HCT116 (cell line): Measurements from ENCODE around the gene PRKN. TPM values are rescaled to one million over a fixed set of nuclear protein-coding genes. Genes with fewer than 3 reads are reported as not detected.

Experiments
- ATAC-seq: fragments of 200-7000 bp; cut with Tn5 transposase; 2 replicates; pipeline ENCODE4 v1.9.1; 2020; ENCODE audit warnings: mild to moderate bottlenecking, moderate library complexity
- BruUV-seq: library from RNA; stranded (reverse); fragments of 400-500 nt; replicated peaks from 2 replicates; lab custom pipeline; 2021; lab: Mats Ljungman, UMichigan
- CTCF ChIA-PET: fragments of 300-600 bp; sonication (Branson Sonifier 250); formaldehyde crosslinking; loops from one replicate; lab custom pipeline; 2021; ENCODE audit warnings: antibody characterized with exemption; lab: Charles Lee
- POLR2A ChIA-PET: fragments of 300-600, 350-600 bp; sonication (Branson Sonifier 250); formaldehyde crosslinking; loops from one replicate; lab custom pipeline; 2021; ENCODE audit warnings: antibody characterized with exemption; lab: Charles Lee
- RAD21 ChIA-PET, 2 experiments: fragments of 300-600 bp; sonication (Branson Sonifier 250); formaldehyde crosslinking; loops; one replicate each; lab custom pipeline; 2023; ENCODE audit warnings: low total read pairs in 2 of 2; ENCODE audit not compliant: uncharacterized antibody in 2 of 2, unreplicated experiment in 2 of 2, low non-redundant PET in 1 of 2; lab: Charles Lee
- DNase-seq: peaks from one replicate; pipeline ENCODE4 v3.0.0-alpha.2; 2010; ENCODE audit warnings: low read depth, low spot score
- H2AFZ ChIP-seq: fragments of 200-600 bp; shearing (Covaris generic), sonication (generic); 2 replicates; pipeline ENCODE4 v1.6.1; 2017; ENCODE audit warnings: low read depth, mixed run types, mixed read lengths, antibody characterized with exemption, low read length; ENCODE audit not compliant: poor library complexity, severe bottlenecking
- H3K27ac ChIP-seq: 2 replicates; pipeline ENCODE4 v1.5.1; 2012; ENCODE audit warnings: low read depth, low read length
- H3K27me3 ChIP-seq: fragments of 200-600 bp; sonication (generic); 2 replicates; pipeline ENCODE4 v1.6.1; 2016; ENCODE audit warnings: mixed run types, low read length, mixed read lengths; ENCODE audit not compliant: insufficient read depth
- H3K36me3 ChIP-seq, 2 experiments: fragments of 200-500 bp in 1 of 2; fragments of 200-600 bp in 1 of 2; sonication (Bioruptor generic) in 1 of 2; sonication (generic) in 1 of 2; 2 replicates each; pipeline versions ENCODE4 v1.5.1 to v1.6.1; 2014 to 2016; ENCODE audit warnings: low read length in 2 of 2, inconsistent platforms in 1 of 2, mixed read lengths in 1 of 2, mixed run types in 1 of 2; ENCODE audit not compliant: insufficient read depth in 2 of 2, control insufficient read depth in 1 of 2
- H3K4me1 ChIP-seq, 2 experiments: fragments of 200-600 bp in 1 of 2; sonication (generic) in 1 of 2; 2 replicates each; pipeline versions ENCODE4 v1.5.1 to v1.6.1; 2012 to 2017; ENCODE audit warnings: low read length in 2 of 2, inconsistent platforms in 1 of 2, mild to moderate bottlenecking in 1 of 2, mixed read lengths in 1 of 2, mixed run types in 1 of 2, moderate library complexity in 1 of 2; ENCODE audit not compliant: insufficient read depth in 2 of 2, control insufficient read depth in 1 of 2
- H3K4me2 ChIP-seq: fragments of 200-600 bp; sonication (generic); 2 replicates; pipeline ENCODE4 v1.6.1; 2017; ENCODE audit warnings: mixed run types, low read length, mixed read lengths
- H3K4me3 ChIP-seq, 2 experiments: fragments of 200-600 bp in 1 of 2; sonication (generic) in 1 of 2; replicated peaks in 1 of 2; 2 replicates each; pipeline ENCODE4 v1.5.1; 2011 to 2016; ENCODE audit warnings: low read length in 2 of 2, control low read depth in 1 of 2, low read depth in 1 of 2, mild to moderate bottlenecking in 1 of 2, mixed read lengths in 1 of 2, mixed run types in 1 of 2
- H3K79me2 ChIP-seq: fragments of 200-600 bp; sonication (generic); 2 replicates; pipeline ENCODE4 v1.6.1; 2017; ENCODE audit warnings: mild to moderate bottlenecking, mixed run types, low read length, moderate library complexity, mixed read lengths; ENCODE audit not compliant: insufficient read depth
- H3K9ac ChIP-seq: fragments of 200-600 bp; sonication (generic); 2 replicates; pipeline ENCODE4 v1.6.1; 2016; ENCODE audit warnings: low read length, mixed read lengths
- H3K9me2 ChIP-seq: fragments of 200-600 bp; sonication (generic), shearing (Covaris generic); 2 replicates; pipeline ENCODE4 v1.6.1; 2017; ENCODE audit warnings: mixed run types, mild to moderate bottlenecking, moderate library complexity; ENCODE audit not compliant: insufficient read depth
- H3K9me3 ChIP-seq, 2 experiments: fragments of 200-500 bp in 1 of 2; fragments of 200-600 bp in 1 of 2; sonication (Bioruptor generic) in 1 of 2; sonication (generic) in 1 of 2; 2 replicates each; pipeline ENCODE4 v1.6.1; 2014 to 2017; ENCODE audit warnings: low read length in 2 of 2, mixed read lengths in 2 of 2, inconsistent platforms in 1 of 2, low read depth in 1 of 2, mild to moderate bottlenecking in 1 of 2, mixed run types in 1 of 2, moderate library complexity in 1 of 2; ENCODE audit not compliant: control insufficient read depth in 1 of 2, insufficient read depth in 1 of 2
- H4K20me1 ChIP-seq: fragments of 200-600 bp; sonication (generic), shearing (Covaris generic); 2 replicates; pipeline ENCODE4 v1.6.1; 2017; ENCODE audit warnings: mixed run types, mild to moderate bottlenecking, moderate library complexity; ENCODE audit not compliant: insufficient read depth
- CBX3 ChIP-seq: IDR thresholded peaks from 2 replicates; pipeline ENCODE4 v1.6.1; 2012; ENCODE audit warnings: low read depth
- CEBPB ChIP-seq: IDR thresholded peaks from 2 replicates; pipeline ENCODE4 v1.6.1; 2012; ENCODE audit warnings: low read depth
- EGR1 ChIP-seq: IDR thresholded peaks from 2 replicates; pipeline ENCODE4 v1.6.1; 2012; ENCODE audit warnings: low read depth
- EZH2phosphoT487 ChIP-seq: fragments of 200-600 bp; IDR thresholded peaks from 2 replicates; pipeline ENCODE4 v1.6.1; 2018; ENCODE audit warnings: antibody characterized with exemption, borderline replicate concordance
- POLR2AphosphoS5 ChIP-seq: IDR thresholded peaks from 2 replicates; pipeline ENCODE4 v1.6.1; 2011; ENCODE audit warnings: mild to moderate bottlenecking, low read depth, low read length, moderate library complexity
- RAD21 ChIP-seq: IDR thresholded peaks from 2 replicates; pipeline ENCODE4 v1.6.1; 2012; ENCODE audit warnings: low read depth, mild to moderate bottlenecking
- SIN3A ChIP-seq: IDR thresholded peaks from 2 replicates; pipeline ENCODE4 v1.6.1; 2012; ENCODE audit warnings: low read depth
- SRF ChIP-seq: IDR thresholded peaks from 2 replicates; pipeline ENCODE4 v1.6.1; 2012; ENCODE audit warnings: low read depth
- YY1 ChIP-seq: IDR thresholded peaks from 2 replicates; pipeline ENCODE4 v1.6.1; 2011; ENCODE audit warnings: low read length, low read depth, moderate library complexity, mild to moderate bottlenecking; ENCODE audit not compliant: insufficient replicate concordance; ENCODE audit errors: extremely low read depth
- ZFX ChIP-seq: fragments of 450-650 bp; IDR thresholded peaks from 2 replicates; pipeline ENCODE4 v1.6.1; 2017
- ZNF274 ChIP-seq: fragments of 200-500 bp; sonication (Bioruptor generic); IDR thresholded peaks from 2 replicates; pipeline ENCODE4 v1.6.1; 2014; ENCODE audit warnings: mild to moderate bottlenecking, low read depth, low read length, inconsistent platforms
- intact Hi-C: fragments of 100-400 bp; cut with micrococcal nuclease; formaldehyde crosslinking; loops from 2 replicates; pipeline ENCODE4 v1.10.0; 2022
- total RNA-seq: library from RNA; stranded (reverse); gene quantifications from one replicate; pipeline ENCODE4 v1.2.1, GENCODE V29; 2021; ENCODE audit not compliant: unreplicated experiment
- TF ChIP-seq, protein P1 (sequence below): IDR thresholded peaks from 2 replicates; pipeline ENCODE4 v1.6.1; 2012; ENCODE audit warnings: low read depth
- TF ChIP-seq, protein P2 (sequence below): IDR thresholded peaks from 2 replicates; pipeline ENCODE4 v1.6.1; 2011; ENCODE audit warnings: mild to moderate bottlenecking, low read length, moderate library complexity; ENCODE audit not compliant: insufficient replicate concordance; ENCODE audit errors: extremely low read depth

The PRKN gene
- total RNA-seq, 1 experiment from 2014 or later, result 2.6 TPM

DNA sequence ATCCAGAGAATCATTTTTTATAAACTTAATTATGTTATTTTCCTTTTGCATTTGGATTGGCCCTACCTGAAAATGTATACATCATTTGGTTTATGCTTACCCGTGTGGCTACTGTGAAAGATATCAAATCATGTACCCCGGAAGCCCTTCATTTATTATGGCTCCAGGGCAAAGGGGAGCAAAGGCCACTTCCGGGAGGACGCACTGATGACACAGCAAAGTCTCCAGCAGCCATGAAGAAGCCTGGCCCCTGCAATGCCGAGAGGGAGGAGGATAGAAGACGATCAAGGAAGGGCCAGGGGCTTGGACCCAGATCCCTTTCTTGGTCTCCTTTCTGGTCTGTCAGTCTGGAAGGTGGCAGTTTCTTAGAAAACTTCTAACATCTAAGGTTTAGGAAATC is 1073.4 kb downstream of the PRKN start:
- Histone ChIP-seq H3K9ac (no peak overlapping the region), H3K4me2 (no peak overlapping the region), H3K27me3 (no peaks in the 10 kb centered on the region), H3K9me3 (no peaks in the 10 kb centered on the region), H3K4me1 (no peaks in the 10 kb centered on the region), H2AFZ (no peak overlapping the region), H3K36me3 (no peaks in the 10 kb centered on the region), H3K4me3 (no peak overlapping the region), H3K79me2 (no peaks in the 10 kb centered on the region), H3K9me2 (no peaks in the 10 kb centered on the region), H4K20me1 (no peaks in the 10 kb centered on the region), H3K27ac (no peak overlapping the region)
- DNase-seq (no peak), ATAC-seq (no peak)
- BruUV-seq, result no TSS peak
- intact Hi-C loops, result no loop called here
- CTCF ChIA-PET, result no interaction called here
- RAD21 ChIA-PET, result no interaction called here
- POLR2A ChIA-PET, result no interaction called here
- no peak for TF ChIP-seq ZFX
- no peak for TF ChIP-seq EGR1
- no peak for TF ChIP-seq POLR2AphosphoS5
- TF ChIP-seq RAD21, result no peak
- no peak for TF ChIP-seq CBX3
- TF ChIP-seq, protein P1, sequence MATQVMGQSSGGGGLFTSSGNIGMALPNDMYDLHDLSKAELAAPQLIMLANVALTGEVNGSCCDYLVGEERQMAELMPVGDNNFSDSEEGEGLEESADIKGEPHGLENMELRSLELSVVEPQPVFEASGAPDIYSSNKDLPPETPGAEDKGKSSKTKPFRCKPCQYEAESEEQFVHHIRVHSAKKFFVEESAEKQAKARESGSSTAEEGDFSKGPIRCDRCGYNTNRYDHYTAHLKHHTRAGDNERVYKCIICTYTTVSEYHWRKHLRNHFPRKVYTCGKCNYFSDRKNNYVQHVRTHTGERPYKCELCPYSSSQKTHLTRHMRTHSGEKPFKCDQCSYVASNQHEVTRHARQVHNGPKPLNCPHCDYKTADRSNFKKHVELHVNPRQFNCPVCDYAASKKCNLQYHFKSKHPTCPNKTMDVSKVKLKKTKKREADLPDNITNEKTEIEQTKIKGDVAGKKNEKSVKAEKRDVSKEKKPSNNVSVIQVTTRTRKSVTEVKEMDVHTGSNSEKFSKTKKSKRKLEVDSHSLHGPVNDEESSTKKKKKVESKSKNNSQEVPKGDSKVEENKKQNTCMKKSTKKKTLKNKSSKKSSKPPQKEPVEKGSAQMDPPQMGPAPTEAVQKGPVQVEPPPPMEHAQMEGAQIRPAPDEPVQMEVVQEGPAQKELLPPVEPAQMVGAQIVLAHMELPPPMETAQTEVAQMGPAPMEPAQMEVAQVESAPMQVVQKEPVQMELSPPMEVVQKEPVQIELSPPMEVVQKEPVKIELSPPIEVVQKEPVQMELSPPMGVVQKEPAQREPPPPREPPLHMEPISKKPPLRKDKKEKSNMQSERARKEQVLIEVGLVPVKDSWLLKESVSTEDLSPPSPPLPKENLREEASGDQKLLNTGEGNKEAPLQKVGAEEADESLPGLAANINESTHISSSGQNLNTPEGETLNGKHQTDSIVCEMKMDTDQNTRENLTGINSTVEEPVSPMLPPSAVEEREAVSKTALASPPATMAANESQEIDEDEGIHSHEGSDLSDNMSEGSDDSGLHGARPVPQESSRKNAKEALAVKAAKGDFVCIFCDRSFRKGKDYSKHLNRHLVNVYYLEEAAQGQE, result no peak
- no peak for TF ChIP-seq ZNF274
- TF ChIP-seq YY1, result no peak
- no peak for TF ChIP-seq SIN3A
- no peak for TF ChIP-seq CEBPB
- TF ChIP-seq, protein P2, sequence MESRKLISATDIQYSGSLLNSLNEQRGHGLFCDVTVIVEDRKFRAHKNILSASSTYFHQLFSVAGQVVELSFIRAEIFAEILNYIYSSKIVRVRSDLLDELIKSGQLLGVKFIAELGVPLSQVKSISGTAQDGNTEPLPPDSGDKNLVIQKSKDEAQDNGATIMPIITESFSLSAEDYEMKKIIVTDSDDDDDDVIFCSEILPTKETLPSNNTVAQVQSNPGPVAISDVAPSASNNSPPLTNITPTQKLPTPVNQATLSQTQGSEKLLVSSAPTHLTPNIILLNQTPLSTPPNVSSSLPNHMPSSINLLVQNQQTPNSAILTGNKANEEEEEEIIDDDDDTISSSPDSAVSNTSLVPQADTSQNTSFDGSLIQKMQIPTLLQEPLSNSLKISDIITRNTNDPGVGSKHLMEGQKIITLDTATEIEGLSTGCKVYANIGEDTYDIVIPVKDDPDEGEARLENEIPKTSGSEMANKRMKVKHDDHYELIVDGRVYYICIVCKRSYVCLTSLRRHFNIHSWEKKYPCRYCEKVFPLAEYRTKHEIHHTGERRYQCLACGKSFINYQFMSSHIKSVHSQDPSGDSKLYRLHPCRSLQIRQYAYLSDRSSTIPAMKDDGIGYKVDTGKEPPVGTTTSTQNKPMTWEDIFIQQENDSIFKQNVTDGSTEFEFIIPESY, result no peak
- no peak for TF ChIP-seq EZH2phosphoT487
- TF ChIP-seq SRF, result no peak
